ENCODE data around the gene SLX9.

DNA sequence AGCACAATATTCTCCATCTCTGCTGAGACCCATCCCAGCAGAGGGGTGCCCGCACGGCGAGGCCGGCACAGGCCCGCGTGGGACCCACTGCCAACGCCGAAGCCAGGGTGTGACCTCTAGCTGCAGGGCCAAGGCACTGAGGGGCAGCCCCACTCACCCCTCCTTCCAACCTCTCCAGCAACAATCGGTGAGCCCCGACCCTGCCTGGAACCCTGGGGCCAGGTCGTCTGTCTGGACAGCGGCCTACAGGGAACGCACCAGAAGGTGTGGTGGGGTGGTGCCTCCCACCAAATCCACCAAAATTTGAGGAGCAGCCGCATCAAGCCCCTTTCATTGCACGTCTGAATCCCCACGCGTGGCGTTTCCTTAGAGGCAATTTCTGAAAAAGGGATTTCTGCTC, 71.6 kb downstream of the SLX9 start:
- no peak for TF ChIP-seq TAF1 (IDR thresholded peaks at IDR 0.05; ENCODE audit: borderline replicate concordance, low read depth, low read length)
- TF ChIP-seq POLR2AphosphoS5 (IDR thresholded peaks at IDR 0.05; ENCODE audit: low read depth, low read length) = no peak
